Body of pancreas (tissue), 4 donors: Measurements from ENCODE around the gene LASP1NB.

Experiments used
- ATAC-seq: fragments of 150-250 bp; one replicate; pipeline ENCODE4 v1.9.1; 2016
- DNase-seq, 4 donors: peaks; one replicate each; pipeline ENCODE4 v3.0.0-alpha.2; 2019
- H3K27ac ChIP-seq, 4 donors: fragments of 200-600 bp; sonication (generic); 1 replicate in 3 of 4; 2 replicates in 1 of 4; pipeline versions ENCODE4 v1.5.1 to v1.6.1; 2016 to 2019; ENCODE audit warnings: mild to moderate bottlenecking in 1 of 4, mixed read lengths in 1 of 4, moderate library complexity in 1 of 4
- H3K27me3 ChIP-seq, 2 donors: fragments of 200-600 bp; sonication (generic); one replicate each; pipeline ENCODE4 v1.6.0; 2016; ENCODE audit warnings: mild to moderate bottlenecking in 1 of 2
- H3K36me3 ChIP-seq, 2 donors: fragments of 200-600 bp; sonication (generic); replicated peaks in 1 of 2; 2 replicates each; pipeline ENCODE4 v1.5.1; 2016; ENCODE audit warnings: low read depth in 2 of 2; ENCODE audit not compliant: insufficient read depth in 1 of 2
- H3K4me1 ChIP-seq: fragments of 200-600 bp; sonication (generic); one replicate; pipeline ENCODE4 v1.6.0; 2016
- H3K4me3 ChIP-seq, 2 donors: fragments of 200-600 bp; sonication (generic); 1 replicate in 1 of 2; 2 replicates in 1 of 2; pipeline ENCODE4 v1.5.1; 2016 to 2019
- H3K9me3 ChIP-seq, 3 donors: fragments of 200-600 bp; sonication (generic); 1 replicate in 2 of 3; 2 replicates in 1 of 3; pipeline ENCODE4 v1.5.1; 2016
- POLR2A ChIP-seq, 3 donors: fragments of 450-650 bp; IDR thresholded peaks; one replicate each; pipeline ENCODE4 v1.6.1; 2016; ENCODE audit warnings: antibody characterized with exemption in 3 of 3, mild to moderate bottlenecking in 2 of 3
- WGBS, 2 donors: methylation state at CpG; one replicate each; pipeline ENCODE4 v1.1.5; 2017; 5-methylcytosine and 5-hydroxymethylcytosine counted together
- intact Hi-C: fragments of 100-400 bp; cut with DNase I; formaldehyde crosslinking; loops from one replicate; pipeline ENCODE4 v1.15.1; 2023
- TF ChIP-seq, protein P1 (sequence below), 7 experiments: fragments of 450-650 bp in 4 of 7; fragments of 200-600 bp in 3 of 7; sonication (generic) in 3 of 7; IDR thresholded peaks; one replicate each; pipeline ENCODE4 v1.5.1; 2016 to 2019; ENCODE audit warnings: antibody characterized with exemption in 7 of 7

LASP1NB gene

GRCh38 chr17:38886643-38887010, 38.8 kb upstream of the LASP1NB start:
- Histone ChIP-seq H3K4me1 (peaks cover 50% of the 10 kb centered on the region), H3K27ac (peak overlapping the region in 2 of 4 donors; percentile 38 to 42), H3K9me3 (no peaks in the 10 kb centered on the region), H3K27me3 (no peaks in the 10 kb centered on the region), H3K36me3 (peaks cover 0 to 3% of the 10 kb centered on the region in 2 donors), H3K4me3 (no peak overlapping the region)
- WGBS, 2 donors, result 60% methylated on average over 6 to 8 of the region's 8 CpGs
- TF ChIP-seq POLR2A (IDR thresholded peaks at IDR 0.05), result no peak
- TF ChIP-seq, protein P1, sequence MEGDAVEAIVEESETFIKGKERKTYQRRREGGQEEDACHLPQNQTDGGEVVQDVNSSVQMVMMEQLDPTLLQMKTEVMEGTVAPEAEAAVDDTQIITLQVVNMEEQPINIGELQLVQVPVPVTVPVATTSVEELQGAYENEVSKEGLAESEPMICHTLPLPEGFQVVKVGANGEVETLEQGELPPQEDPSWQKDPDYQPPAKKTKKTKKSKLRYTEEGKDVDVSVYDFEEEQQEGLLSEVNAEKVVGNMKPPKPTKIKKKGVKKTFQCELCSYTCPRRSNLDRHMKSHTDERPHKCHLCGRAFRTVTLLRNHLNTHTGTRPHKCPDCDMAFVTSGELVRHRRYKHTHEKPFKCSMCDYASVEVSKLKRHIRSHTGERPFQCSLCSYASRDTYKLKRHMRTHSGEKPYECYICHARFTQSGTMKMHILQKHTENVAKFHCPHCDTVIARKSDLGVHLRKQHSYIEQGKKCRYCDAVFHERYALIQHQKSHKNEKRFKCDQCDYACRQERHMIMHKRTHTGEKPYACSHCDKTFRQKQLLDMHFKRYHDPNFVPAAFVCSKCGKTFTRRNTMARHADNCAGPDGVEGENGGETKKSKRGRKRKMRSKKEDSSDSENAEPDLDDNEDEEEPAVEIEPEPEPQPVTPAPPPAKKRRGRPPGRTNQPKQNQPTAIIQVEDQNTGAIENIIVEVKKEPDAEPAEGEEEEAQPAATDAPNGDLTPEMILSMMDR (IDR thresholded peaks at IDR 0.05), result no peak
- ATAC-seq (no peak), DNase-seq (peak in 1 of 4 donors; percentile 54)
- intact Hi-C loops, result no loop called here

- Histone ChIP-seq H3K27ac (no peak overlapping the region), H3K27me3 (no peaks in the 10 kb centered on the region), H3K4me3 (no peak overlapping the region), H3K36me3 (peaks cover 2 to 4% of the 10 kb centered on the region in 2 donors), H3K4me1 (peaks cover 50% of the 10 kb centered on the region), H3K9me3 (no peaks in the 10 kb centered on the region)
- TF ChIP-seq POLR2A (IDR thresholded peaks at IDR 0.05), result no peak
- intact Hi-C loops, result no loop called here
- DNase-seq (no peak), ATAC-seq (no peak)
- 87 to 96% methylated on average over 6 to 9 of the region's 9 CpGs for WGBS, 2 donors
These were observed 36.6 kb upstream of the LASP1NB start for GRCh38 chr17:38888842-38889241.

DNA sequence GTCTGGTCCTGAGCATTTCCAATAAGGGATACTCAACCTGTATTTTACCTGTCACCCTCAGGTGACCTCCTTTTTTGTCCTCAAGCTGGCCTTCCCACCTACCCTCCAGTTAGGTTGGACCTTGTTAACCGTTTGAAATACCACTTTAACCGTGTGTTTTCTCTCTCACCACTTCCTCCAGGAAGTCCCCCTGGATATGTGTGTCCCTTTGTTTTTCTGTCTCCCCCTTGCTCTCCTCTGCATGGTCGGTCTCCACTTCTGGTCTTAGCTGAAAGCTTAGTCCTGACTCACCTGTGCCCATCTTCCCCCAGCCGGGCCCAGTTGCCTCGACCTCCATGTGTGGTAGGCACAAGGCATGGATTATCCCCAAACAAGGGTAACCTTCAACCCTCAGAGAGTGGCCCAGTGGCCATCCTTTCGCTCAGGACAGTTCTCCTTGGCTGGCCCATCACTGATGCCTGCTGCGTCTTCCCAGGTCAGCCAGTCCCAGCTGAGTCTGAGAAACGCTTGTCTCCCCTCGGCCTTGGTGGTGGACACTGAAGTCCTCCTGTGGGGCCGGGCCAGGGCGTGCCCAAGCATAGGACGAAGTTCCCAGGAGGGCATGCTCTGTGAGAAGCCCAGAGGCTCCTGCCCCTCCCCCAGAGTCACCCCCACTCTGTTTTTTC, 35.5 kb upstream of the LASP1NB start:
- Histone ChIP-seq H3K36me3 (peaks cover 2 to 4% of the 10 kb centered on the region in 2 donors), H3K4me1 (peaks cover 50% of the 10 kb centered on the region), H3K9me3 (no peaks in the 10 kb centered on the region), H3K4me3 (no peak overlapping the region), H3K27me3 (no peaks in the 10 kb centered on the region), H3K27ac (no peak overlapping the region)
- intact Hi-C loops, result no loop called here
- no peak for ATAC-seq
- no peak for DNase-seq
- TF ChIP-seq, protein P1 (IDR thresholded peaks at IDR 0.05), result no peak
- WGBS, 2 donors, result 87% methylated on average over 7 to 10 of the region's 12 CpGs

DNA sequence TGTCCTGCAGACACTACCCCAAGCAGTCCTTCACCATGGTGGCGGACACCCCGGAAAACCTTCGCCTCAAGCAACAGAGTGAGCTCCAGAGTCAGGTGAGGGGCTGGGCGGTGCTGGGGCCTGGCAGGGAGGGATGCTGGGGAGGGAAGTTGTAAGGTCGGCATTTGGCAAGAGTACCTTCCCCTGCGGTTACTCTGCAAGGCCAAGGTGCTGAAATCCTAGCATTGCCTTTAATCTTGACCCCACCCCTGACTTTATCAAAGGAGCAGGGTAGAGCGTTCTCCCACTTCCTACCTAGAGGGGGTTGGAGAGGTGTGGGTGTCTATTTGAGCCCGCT, 35.0 kb upstream of the LASP1NB start:
- intact Hi-C loops, result no loop called here
- H3K27ac ChIP-seq, result no peak overlapping the region
- DNase-seq (no peak), ATAC-seq (no peak)
- no peak for TF ChIP-seq POLR2A (IDR thresholded peaks at IDR 0.05)
- TF ChIP-seq, protein P1 (IDR thresholded peaks at IDR 0.05), result no peak
- no peak overlapping the region for H3K4me3 ChIP-seq
- 71 to 100% methylated on average over 1 to 8 of the region's 8 CpGs for WGBS, 2 donors
- no peaks in the 10 kb centered on the region for H3K9me3 ChIP-seq
- no peaks in the 10 kb centered on the region for H3K27me3 ChIP-seq
- H3K36me3 ChIP-seq, result peaks cover 2 to 4% of the 10 kb centered on the region in 2 donors
- peaks cover 45% of the 10 kb centered on the region for H3K4me1 ChIP-seq

DNA sequence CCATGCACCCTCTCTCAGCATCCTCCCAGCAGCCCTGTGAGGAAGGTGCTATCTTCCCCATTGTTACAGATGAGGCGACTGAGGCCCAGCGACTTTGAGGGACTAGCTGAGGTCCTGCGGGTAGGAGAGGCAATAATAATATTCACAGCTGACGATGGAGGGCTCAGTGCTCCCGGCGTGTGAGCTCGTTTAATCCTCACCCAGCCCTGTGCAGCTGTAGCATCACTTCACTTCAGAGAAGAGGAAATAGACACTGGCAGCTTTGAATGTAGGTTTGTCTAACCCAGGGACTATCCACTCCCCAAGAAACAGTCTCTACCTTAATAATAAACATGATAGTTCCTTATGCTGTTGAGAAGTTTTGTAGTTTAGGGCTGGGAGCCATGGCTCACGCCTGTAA, 34.0 kb upstream of the LASP1NB start:
- Histone ChIP-seq H3K36me3 (peaks cover 2 to 4% of the 10 kb centered on the region in 2 donors), H3K4me3 (no peak overlapping the region), H3K4me1 (peaks cover 35% of the 10 kb centered on the region), H3K27ac (no peak overlapping the region), H3K9me3 (no peaks in the 10 kb centered on the region), H3K27me3 (no peaks in the 10 kb centered on the region)
- WGBS, 2 donors, result 85 to 92% methylated on average over 8 of the region's 8 CpGs
- ATAC-seq (no peak), DNase-seq (no peak)
- TF ChIP-seq, protein P1 (IDR thresholded peaks at IDR 0.05), result no peak
- TF ChIP-seq POLR2A (IDR thresholded peaks at IDR 0.05), result no peak
- intact Hi-C loops, result no loop called here
